ENCODE data around the gene GAD2.

GRCh38 chr10:26238378-26238777 lies 21.8 kb downstream of the GAD2 start:
- TF ChIP-seq POLR2A (IDR thresholded peaks at IDR 0.05; ENCODE audit: low read length) (no peak), GATA1 (IDR thresholded peaks at IDR 0.05; ENCODE audit: low read depth, low read length) (no peak)

Data from erythroblast (primary cell).